ENCODE measurements around the gene SOX6.

Gene SOX6

DNA sequence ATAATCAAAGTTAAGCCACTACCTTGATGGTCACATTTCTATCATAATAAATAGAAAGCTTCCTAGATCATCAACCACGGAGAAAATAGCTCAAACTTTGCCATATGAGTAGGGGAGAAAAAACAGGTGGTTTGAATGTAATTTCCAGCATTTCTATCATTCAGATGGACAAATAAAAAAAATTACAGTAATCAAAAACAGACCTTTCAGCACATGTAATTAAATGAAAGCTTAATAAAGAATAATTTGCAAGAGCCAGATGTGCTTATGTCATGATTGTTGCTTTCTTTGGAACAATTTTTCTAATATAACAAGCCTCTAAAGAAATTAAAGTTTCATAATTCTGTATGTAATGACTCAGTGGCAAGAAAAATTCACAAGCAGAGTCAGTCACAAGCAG lies 297.0 kb downstream of the SOX6 start:
- no peak for TF ChIP-seq CTCF (IDR thresholded peaks at IDR 0.05; ENCODE audit: low read depth, low read length, poor library complexity, severe bottlenecking)
- no peak overlapping the region for H3K4me3 ChIP-seq (ENCODE audit: low read length)
- H3K27ac ChIP-seq (ENCODE audit: low read depth, low read length): no peak overlapping the region
- no peaks in the 10 kb centered on the region for H3F3A ChIP-seq (ENCODE audit: control insufficient read depth, insufficient read depth)
- no peaks in the 10 kb centered on the region for H3K27me3 ChIP-seq (ENCODE audit: control insufficient read depth, low read length)
- H3K36me3 ChIP-seq (ENCODE audit: control insufficient read depth, low read length): no peaks in the 10 kb centered on the region
- no peaks in the 10 kb centered on the region for H3K9me3 ChIP-seq (ENCODE audit: control insufficient read depth, insufficient read depth, low read length)
- no peaks in the 10 kb centered on the region for H4K20me1 ChIP-seq (ENCODE audit: control insufficient read depth, insufficient read depth, low read depth, low read length)
- no peaks in the 10 kb centered on the region for H3K79me2 ChIP-seq (ENCODE audit: control insufficient read depth, low read length)
- H3K9me2 ChIP-seq (replicated peaks; ENCODE audit: control insufficient read depth, low read length): no peaks in the 10 kb centered on the region
- no peak overlapping the region for H3K4me2 ChIP-seq (ENCODE audit: low read length)
- no peaks in the 10 kb centered on the region for H3K4me1 ChIP-seq (ENCODE audit: control insufficient read depth, low read length)

DNA sequence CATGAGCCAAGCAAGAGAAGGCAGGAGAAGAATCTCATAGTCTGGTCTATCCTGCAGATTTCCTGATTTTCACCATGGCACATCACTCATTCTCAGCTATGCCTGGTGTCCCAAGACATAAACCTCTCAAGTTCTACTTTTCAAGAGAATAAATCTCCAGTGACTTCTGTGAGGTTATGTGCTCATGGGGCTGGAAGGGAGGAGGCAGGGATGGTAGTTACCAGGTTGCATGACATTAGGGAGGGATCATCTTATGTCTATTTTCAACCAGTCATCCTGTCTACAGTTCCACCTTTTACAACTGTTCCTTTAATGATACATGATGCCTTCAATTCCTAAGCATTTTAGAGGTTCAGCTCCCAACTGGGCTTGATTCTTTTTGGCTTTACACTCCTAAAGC lies 297.7 kb downstream of the SOX6 start:
- Histone ChIP-seq H3K79me2 (ENCODE audit: control insufficient read depth, low read length) (no peaks in the 10 kb centered on the region), H3F3A (ENCODE audit: control insufficient read depth, insufficient read depth) (no peaks in the 10 kb centered on the region), H3K4me2 (ENCODE audit: low read length) (no peak overlapping the region), H3K4me3 (ENCODE audit: low read length) (no peak overlapping the region), H3K4me1 (ENCODE audit: control insufficient read depth, low read length) (no peaks in the 10 kb centered on the region), H3K27me3 (ENCODE audit: control insufficient read depth, low read length) (no peaks in the 10 kb centered on the region), H3K9me3 (ENCODE audit: control insufficient read depth, insufficient read depth, low read length) (no peaks in the 10 kb centered on the region), H4K20me1 (ENCODE audit: control insufficient read depth, insufficient read depth, low read depth, low read length) (no peaks in the 10 kb centered on the region), H3K36me3 (ENCODE audit: control insufficient read depth, low read length) (no peaks in the 10 kb centered on the region), H3K27ac (ENCODE audit: low read depth, low read length) (no peak overlapping the region), H3K9me2 (replicated peaks; ENCODE audit: control insufficient read depth, low read length) (no peaks in the 10 kb centered on the region)
- TF ChIP-seq CTCF (IDR thresholded peaks at IDR 0.05; ENCODE audit: low read depth, low read length, poor library complexity, severe bottlenecking): no peak
- no peak for TF ChIP-seq EZH2phosphoT487 (IDR thresholded peaks at IDR 0.05; ENCODE audit: borderline replicate concordance, low read length)

- Histone ChIP-seq H3K79me2 (ENCODE audit: control insufficient read depth, low read length) (no peaks in the 10 kb centered on the region), H3K9me2 (replicated peaks; ENCODE audit: control insufficient read depth, low read length) (no peaks in the 10 kb centered on the region), H3K27me3 (ENCODE audit: control insufficient read depth, low read length) (no peaks in the 10 kb centered on the region), H3K36me3 (ENCODE audit: control insufficient read depth, low read length) (no peaks in the 10 kb centered on the region), H3F3A (ENCODE audit: control insufficient read depth, insufficient read depth) (no peaks in the 10 kb centered on the region), H4K20me1 (ENCODE audit: control insufficient read depth, insufficient read depth, low read depth, low read length) (no peaks in the 10 kb centered on the region), H3K27ac (ENCODE audit: low read depth, low read length) (no peak overlapping the region), H3K4me2 (ENCODE audit: low read length) (no peak overlapping the region), H3K4me3 (ENCODE audit: low read length) (no peak overlapping the region), H3K9me3 (ENCODE audit: control insufficient read depth, insufficient read depth, low read length) (no peaks in the 10 kb centered on the region), H3K4me1 (ENCODE audit: control insufficient read depth, low read length) (no peaks in the 10 kb centered on the region)
- TF ChIP-seq EZH2phosphoT487 (IDR thresholded peaks at IDR 0.05; ENCODE audit: borderline replicate concordance, low read length) (no peak), CTCF (IDR thresholded peaks at IDR 0.05; ENCODE audit: low read depth, low read length, poor library complexity, severe bottlenecking) (no peak)
Measured at GRCh38 chr11:16052750-16053149, 303.6 kb downstream of the SOX6 start.

- no peak for TF ChIP-seq EZH2phosphoT487 (IDR thresholded peaks at IDR 0.05; ENCODE audit: borderline replicate concordance, low read length)
- TF ChIP-seq CTCF (IDR thresholded peaks at IDR 0.05; ENCODE audit: low read depth, low read length, poor library complexity, severe bottlenecking): no peak
- no peak overlapping the region for H3K4me2 ChIP-seq (ENCODE audit: low read length)
Measured at GRCh38 chr11:16049611-16050010, 306.7 kb downstream of the SOX6 start.

More at GRCh38 chr11:16049611-16050010, 306.7 kb downstream of the SOX6 start:
- Histone ChIP-seq H3K27me3 (ENCODE audit: control insufficient read depth, low read length) (no peaks in the 10 kb centered on the region), H4K20me1 (ENCODE audit: control insufficient read depth, insufficient read depth, low read depth, low read length) (no peaks in the 10 kb centered on the region), H3K79me2 (ENCODE audit: control insufficient read depth, low read length) (no peaks in the 10 kb centered on the region), H3K9me2 (replicated peaks; ENCODE audit: control insufficient read depth, low read length) (no peaks in the 10 kb centered on the region), H3K9me3 (ENCODE audit: control insufficient read depth, insufficient read depth, low read length) (no peaks in the 10 kb centered on the region), H3K27ac (ENCODE audit: low read depth, low read length) (no peak overlapping the region), H3K36me3 (ENCODE audit: control insufficient read depth, low read length) (no peaks in the 10 kb centered on the region), H3F3A (ENCODE audit: control insufficient read depth, insufficient read depth) (no peaks in the 10 kb centered on the region), H3K4me1 (ENCODE audit: control insufficient read depth, low read length) (no peaks in the 10 kb centered on the region), H3K4me3 (ENCODE audit: low read length) (no peak overlapping the region)
